B cell (primary cell): ENCODE data around the gene CCR1. TPM values are rescaled to one million over a fixed set of nuclear protein-coding genes. Genes with fewer than 3 reads are reported as not detected.
"Not testable (repeated sequence)": the region's sequence is repeated elsewhere in the genome, so short reads cannot be mapped to it uniquely, and the experiment has no call there.

Experiments used
- ATAC-seq: fragments of 200-7000 bp; cut with Tn5 transposase; one replicate; pipeline ENCODE4 v1.10.0; 2021; ENCODE audit warnings: low read depth, mild to moderate bottlenecking, moderate number of reproducible peaks, moderate library complexity
- CTCF ChIA-PET: fragments of 350-600 bp; sonication (Branson Sonifier 250); formaldehyde crosslinking; loops from one replicate; lab custom pipeline; 2021; ENCODE audit warnings: antibody characterized with exemption, inconsistent platforms; lab: Charles Lee
- POLR2A ChIA-PET: fragments of 350-600 bp; sonication (Branson Sonifier 250); formaldehyde crosslinking; loops from one replicate; lab custom pipeline; 2021; ENCODE audit warnings: antibody characterized with exemption; lab: Charles Lee
- DNase-seq: peaks from one replicate; pipeline ENCODE4 v3.0.0; 2013
- H2AFZ ChIP-seq: 2 replicates; pipeline ENCODE4 v1.6.1; 2012; ENCODE audit warnings: mild to moderate bottlenecking, low read depth, low read length; ENCODE audit not compliant: insufficient read depth, poor library complexity, severe bottlenecking
- H3K27ac ChIP-seq, 2 donors: 1 replicate in 1 of 2; 2 replicates in 1 of 2; pipeline ENCODE4 v1.5.1; 2012 to 2013; ENCODE audit warnings: low read length in 2 of 2, mild to moderate bottlenecking in 2 of 2, moderate library complexity in 1 of 2
- H3K27me3 ChIP-seq, 4 experiments: fragments of 200-600 bp in 1 of 4; sonication (generic) in 1 of 4; replicated peaks in 1 of 4; 1 replicate in 2 of 4; 2 replicates in 2 of 4; pipeline versions ENCODE4 v1.6.1 to v1.7.0; 2013 to 2016; ENCODE audit warnings: low read length in 3 of 4, mild to moderate bottlenecking in 2 of 4, mixed read lengths in 1 of 4, moderate library complexity in 1 of 4; ENCODE audit not compliant: insufficient read depth in 4 of 4, control insufficient read depth in 3 of 4; ENCODE audit errors: control extremely low read depth in 1 of 4
- H3K36me3 ChIP-seq, 2 experiments: replicated peaks in 1 of 2; 1 replicate in 1 of 2; 2 replicates in 1 of 2; pipeline versions ENCODE4 v1.6.1 to v1.7.1; 2013; ENCODE audit warnings: low read length in 1 of 2; ENCODE audit not compliant: insufficient read depth in 2 of 2, control insufficient read depth in 1 of 2; ENCODE audit errors: control extremely low read depth in 1 of 2, extremely low read depth in 1 of 2
- H3K4me1 ChIP-seq, 2 donors: fragments of 200-600 bp in 1 of 2; sonication (generic) in 1 of 2; 1 replicate in 1 of 2; 2 replicates in 1 of 2; pipeline versions ENCODE4 v1.5.1 to v1.6.1; 2013 to 2017; ENCODE audit warnings: low read length in 2 of 2; ENCODE audit not compliant: control insufficient read depth in 2 of 2, insufficient read depth in 2 of 2
- H3K4me2 ChIP-seq: replicated peaks from 2 replicates; pipeline ENCODE3; 2012; ENCODE audit warnings: mild to moderate bottlenecking, low read depth, low read length; ENCODE audit not compliant: poor library complexity, severe bottlenecking
- H3K4me3 ChIP-seq, 5 experiments: fragments of 200-600 bp in 1 of 5; sonication (generic) in 1 of 5; 1 replicate in 3 of 5; 2 replicates in 2 of 5; pipeline versions ENCODE4 v1.5.1 to v1.7.0; 2011 to 2016; ENCODE audit warnings: low read length in 4 of 5, mild to moderate bottlenecking in 4 of 5, low read depth in 2 of 5, control low read depth in 1 of 5, moderate library complexity in 1 of 5; ENCODE audit not compliant: insufficient read depth in 1 of 5; ENCODE audit errors: control extremely low read depth in 1 of 5, extremely low read depth in 1 of 5
- H3K79me2 ChIP-seq: fragments of 200-600 bp; sonication (generic); one replicate; pipeline ENCODE4 v1.6.0; 2016; ENCODE audit warnings: low read length; ENCODE audit not compliant: control insufficient read depth, insufficient read depth
- H3K9ac ChIP-seq: fragments of 200-600 bp; sonication (generic); 2 replicates; pipeline ENCODE4 v1.6.1; 2017; ENCODE audit warnings: mild to moderate bottlenecking, low read length, moderate library complexity
- H3K9me3 ChIP-seq, 3 donors: one replicate each; pipeline versions ENCODE4 v1.6.1 to v1.7.1; 2013; ENCODE audit warnings: low read length in 2 of 3; ENCODE audit not compliant: control insufficient read depth in 2 of 3, insufficient read depth in 1 of 3; ENCODE audit errors: control extremely low read depth in 1 of 3
- H4K20me1 ChIP-seq: 2 replicates; pipeline ENCODE4 v1.6.0; 2012; ENCODE audit warnings: mild to moderate bottlenecking, low read length; ENCODE audit not compliant: insufficient read depth, control insufficient read depth, poor library complexity, severe bottlenecking
- H3K27ac Mint-ChIP-seq: one replicate; pipeline ENCODE4 v1.8.0; 2021; ENCODE audit warnings: mixed read lengths
- H3K27me3 Mint-ChIP-seq: one replicate; pipeline ENCODE4 v1.8.0; 2021; ENCODE audit warnings: mixed read lengths
- H3K4me1 Mint-ChIP-seq: one replicate; pipeline ENCODE4 v1.8.0; 2021; ENCODE audit warnings: mixed read lengths
- H3K4me3 Mint-ChIP-seq: one replicate; pipeline ENCODE4 v1.8.0; 2021; ENCODE audit warnings: mixed read lengths
- H3K9me3 Mint-ChIP-seq: one replicate; pipeline ENCODE4 v1.8.0; 2022; ENCODE audit warnings: mixed read lengths; ENCODE audit not compliant: insufficient read depth
- CTCF ChIP-seq: fragments of 200-600 bp; IDR thresholded peaks from one replicate; pipeline ENCODE4 v1.8.0; 2022; ENCODE audit warnings: antibody characterized with exemption, mild to moderate bottlenecking
- EZH2 ChIP-seq: IDR thresholded peaks from 2 replicates; pipeline ENCODE4 v1.6.1; 2012; ENCODE audit warnings: borderline replicate concordance, low read depth, mild to moderate bottlenecking, moderate library complexity, low read length; ENCODE audit not compliant: insufficient read depth, poor library complexity, severe bottlenecking
- WGBS: methylation state at CpG from one replicate; pipeline ENCODE4 v1.1.5; 2013; ENCODE audit warnings: missing lambda C conversion rate; ENCODE audit not compliant: insufficient coverage; 5-methylcytosine and 5-hydroxymethylcytosine counted together
- intact Hi-C: fragments of 100-400 bp; cut with micrococcal nuclease; formaldehyde crosslinking; loops from one replicate; pipeline ENCODE4 v1.10.0; 2022
- polyA plus RNA-seq: library from polyadenylated mRNA; depleted of rRNA; stranded (reverse); fragments of >200 nt; gene quantifications from 2 replicates; pipeline ENCODE4 v1.2.3, GENCODE V29; 2012
- total RNA-seq, 2 donors: library from RNA; stranded (reverse); fragments of 120-200 nt in 1 of 2; gene quantifications; 1 replicate in 1 of 2; 2 replicates in 1 of 2; pipeline versions ENCODE4 v1.2.3 to v1.2.4, GENCODE V29; 2013 to 2022

The CCR1 gene
- total and polyA plus RNA-seq, 2 donors (not counting 1 experiment from before 2014, with no cell fraction given): 0.54 to 0.79 TPM

- ChIA-PET POLR2A (interaction anchor here (0.5 kb wide), 1 partner anchor 190 kb away, joined by 3 read pairs; no protein-coding TSS in a partner anchor), CTCF (no interaction called here)
- intact Hi-C loops: no loop called here
- DNase-seq (no peak), ATAC-seq (no peak)
- Mint-ChIP-seq H3K4me3 (no peak overlapping the region), H3K27me3 (no peaks in the 10 kb centered on the region), H3K9me3 (peaks cover 12% of the 10 kb centered on the region), H3K27ac (no peak overlapping the region), H3K4me1 (no peaks in the 10 kb centered on the region)
- no peak overlapping the region for H3K4me3 ChIP-seq
- TF ChIP-seq EZH2 (no peak), CTCF (no peak)
- no peak overlapping the region for H3K9ac ChIP-seq
- peaks cover 1 to 10% (median 6%) of the 10 kb centered on the region in 3 donors for H3K9me3 ChIP-seq
- no peaks in the 10 kb centered on the region for H3K27me3 ChIP-seq
- 96% methylated on average over 3 of the region's 3 CpGs for WGBS
- no peaks in the 10 kb centered on the region for H3K79me2 ChIP-seq
- no peaks in the 10 kb centered on the region for H3K4me1 ChIP-seq
- no peak overlapping the region for H3K27ac ChIP-seq
- no peak overlapping the region for H3K4me2 ChIP-seq
- no peaks in the 10 kb centered on the region for H4K20me1 ChIP-seq
- H3K36me3 ChIP-seq: no peaks in the 10 kb centered on the region
- H2AFZ ChIP-seq: no peak overlapping the region
Measured at GRCh38 chr3:46163556-46164041, 44.5 kb downstream of the CCR1 start.

- POLR2A ChIA-PET: interaction anchor here (0.5 kb wide), 1 partner anchor 190 kb away, joined by 3 read pairs; no protein-coding TSS in a partner anchor
- H3K27me3 Mint-ChIP-seq: no peaks in the 10 kb centered on the region
- H3K36me3 ChIP-seq: no peaks in the 10 kb centered on the region
- no peak overlapping the region for H3K27ac ChIP-seq
- CTCF ChIA-PET: no interaction called here
- H2AFZ ChIP-seq: no peak overlapping the region
- 94% methylated on average over 4 of the region's 4 CpGs for WGBS
- no peaks in the 10 kb centered on the region for H3K4me1 Mint-ChIP-seq
- no peak overlapping the region for H3K27ac Mint-ChIP-seq
- no peak for ATAC-seq
- DNase-seq: no peak
- H3K79me2 ChIP-seq: no peaks in the 10 kb centered on the region
- no peaks in the 10 kb centered on the region for H3K4me1 ChIP-seq
- TF ChIP-seq EZH2 (no peak), CTCF (no peak)
- H3K4me2 ChIP-seq: no peak overlapping the region
- no peak overlapping the region for H3K4me3 ChIP-seq
- H3K9me3 Mint-ChIP-seq: peaks cover 8% of the 10 kb centered on the region
- no peak overlapping the region for H3K9ac ChIP-seq
- intact Hi-C loops: no loop called here
- H3K27me3 ChIP-seq: no peaks in the 10 kb centered on the region
- H3K4me3 Mint-ChIP-seq: no peak overlapping the region
- no peaks in the 10 kb centered on the region for H4K20me1 ChIP-seq
- H3K9me3 ChIP-seq: peaks cover 3 to 6% (median 4%) of the 10 kb centered on the region in 3 donors
Measured at GRCh38 chr3:46162975-46163555, 45.0 kb downstream of the CCR1 start.

GRCh38 chr3:46157685-46158084 lies 50.4 kb downstream of the CCR1 start:
- WGBS: no CpG with 5 or more reads among the region's 1 CpG
- intact Hi-C loops, H3K27me3 Mint-ChIP-seq: not testable (repeated sequence)

More at GRCh38 chr3:46157685-46158084, 50.4 kb downstream of the CCR1 start:
- H4K20me1 ChIP-seq, H2AFZ ChIP-seq, H3K4me1 ChIP-seq, H3K9me3 Mint-ChIP-seq, H3K9ac ChIP-seq, H3K79me2 ChIP-seq, H3K4me3 ChIP-seq, POLR2A ChIA-PET, H3K9me3 ChIP-seq, ATAC-seq, H3K27ac Mint-ChIP-seq, H3K4me3 Mint-ChIP-seq, H3K27me3 ChIP-seq, H3K4me2 ChIP-seq, H3K36me3 ChIP-seq, CTCF ChIA-PET, H3K27ac ChIP-seq, DNase-seq: not testable (repeated sequence)
- peaks cover 14% of the 10 kb centered on the region for H3K4me1 Mint-ChIP-seq
